A172 (cell line): ENCODE measurements around the gene DDTL. TPM values are rescaled to one million over a fixed set of nuclear protein-coding genes. Genes with fewer than 3 reads are reported as not detected.

Experiments
- DNase-seq: peaks from one replicate; pipeline ENCODE4 v3.0.0-alpha.2; 2015; ENCODE audit warnings: low spot score
- total RNA-seq: library from RNA; depleted of rRNA; stranded (reverse); fragments of >200 nt; shearing (Covaris generic); gene quantifications from 2 replicates; pipeline ENCODE4 v1.2.3, GENCODE V29; 2014; rRNA removed

DDTL gene
- total RNA-seq, 1 experiment from 2014 or later, result 1.2 TPM

DNA sequence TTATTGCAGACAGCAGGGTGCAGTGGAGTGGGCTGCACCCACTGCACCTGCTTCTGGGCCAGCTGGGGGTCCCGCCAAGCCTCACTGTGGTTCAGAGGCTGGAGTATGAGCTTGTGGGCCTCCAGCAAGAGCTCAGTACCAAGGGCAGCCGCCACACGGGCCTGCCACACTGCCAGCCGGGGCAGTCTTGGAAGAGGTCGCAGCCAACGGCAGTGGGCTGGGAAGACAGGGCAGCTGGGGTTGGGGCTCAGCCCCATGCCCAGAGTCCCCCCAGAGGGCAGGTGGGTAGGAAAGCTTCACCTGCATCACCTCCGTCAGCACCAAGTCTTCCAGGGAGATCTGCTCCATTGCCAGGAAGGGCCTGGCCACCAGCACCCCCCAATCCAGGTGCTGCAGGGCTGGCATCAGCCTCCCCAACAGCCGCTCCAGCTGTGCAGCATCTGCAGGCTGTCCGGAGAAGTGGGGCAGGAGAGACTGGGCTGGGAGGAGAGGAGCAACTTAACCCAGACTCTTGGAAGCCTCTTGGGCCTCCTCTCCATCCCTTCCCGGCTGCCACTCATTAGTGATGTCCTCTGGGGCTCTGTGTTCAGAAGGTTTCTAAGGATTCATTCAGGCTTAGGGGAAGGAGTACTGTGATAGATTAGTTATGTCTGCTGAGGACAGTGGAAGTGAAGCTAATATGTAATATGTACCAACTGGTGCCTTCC lies 39.7 kb downstream of the DDTL start:
- no peak for DNase-seq

DNA sequence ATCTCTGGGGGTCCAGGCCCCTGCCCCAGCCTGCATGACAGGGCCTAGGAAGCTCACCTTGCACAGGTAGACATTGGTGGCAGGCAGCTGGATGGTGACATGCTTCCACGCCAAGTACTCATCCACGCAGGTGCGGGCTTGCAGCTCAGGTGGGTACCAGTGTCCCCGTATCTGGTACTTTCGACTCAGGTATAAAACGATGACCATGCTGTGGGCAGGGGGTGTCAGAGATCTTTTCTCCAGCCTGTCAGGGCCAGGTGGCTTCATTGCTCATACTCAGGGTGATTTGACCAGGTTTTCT lies 40.2 kb downstream of the DDTL start:
- no peak for DNase-seq

DNA sequence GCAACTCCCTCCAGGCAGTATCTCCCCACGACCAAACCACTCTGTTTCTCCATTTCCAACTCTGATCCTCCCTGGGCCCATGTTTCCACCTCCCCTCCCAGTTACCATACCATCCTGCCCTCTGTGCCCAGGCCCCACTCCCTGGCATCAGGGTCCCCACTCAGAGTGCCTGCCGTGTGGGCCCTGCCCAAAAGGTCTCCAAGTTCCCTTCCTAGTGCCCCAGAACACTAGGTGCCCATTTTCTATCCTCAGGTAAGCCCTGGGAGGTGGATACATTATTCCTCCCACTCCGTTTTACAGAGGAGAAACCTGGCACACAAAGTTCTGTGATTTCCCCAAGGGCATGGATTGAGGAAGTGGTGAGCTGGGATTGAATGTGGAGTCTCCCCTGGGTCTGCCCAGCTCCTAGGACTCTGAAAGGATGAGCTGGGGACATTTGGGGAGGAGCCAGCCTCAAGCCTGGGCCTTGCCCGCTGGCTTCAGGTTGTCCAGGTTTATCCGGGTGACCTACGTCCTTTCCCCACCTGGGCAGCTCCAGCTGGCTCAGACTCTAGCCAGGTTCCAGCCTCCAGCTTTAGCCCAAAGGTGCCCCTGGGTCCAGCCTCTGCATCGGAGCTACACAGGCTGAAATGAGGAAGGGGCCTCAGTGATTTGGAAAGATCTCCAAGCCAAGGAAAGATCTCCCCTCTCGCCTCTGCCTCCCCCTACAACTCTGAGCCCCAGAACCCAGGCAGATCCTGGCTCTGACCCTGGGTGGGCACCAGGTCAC lies 40.7 kb downstream of the DDTL start:
- no peak for DNase-seq

DNA sequence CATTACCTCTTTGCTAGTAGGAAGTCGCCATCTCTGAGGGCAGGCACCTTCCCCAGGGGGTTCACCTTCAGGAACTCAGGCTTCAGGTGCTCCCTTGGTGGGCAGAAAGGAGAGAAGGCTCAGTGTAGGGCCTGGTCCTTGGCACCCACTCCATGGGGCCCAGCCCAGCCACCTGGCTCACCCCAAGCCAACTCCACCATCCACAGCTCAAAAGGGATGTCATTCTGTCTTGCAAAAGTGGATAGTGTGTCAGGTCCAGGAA lies 41.3 kb downstream of the DDTL start:
- no peak for DNase-seq

DNA sequence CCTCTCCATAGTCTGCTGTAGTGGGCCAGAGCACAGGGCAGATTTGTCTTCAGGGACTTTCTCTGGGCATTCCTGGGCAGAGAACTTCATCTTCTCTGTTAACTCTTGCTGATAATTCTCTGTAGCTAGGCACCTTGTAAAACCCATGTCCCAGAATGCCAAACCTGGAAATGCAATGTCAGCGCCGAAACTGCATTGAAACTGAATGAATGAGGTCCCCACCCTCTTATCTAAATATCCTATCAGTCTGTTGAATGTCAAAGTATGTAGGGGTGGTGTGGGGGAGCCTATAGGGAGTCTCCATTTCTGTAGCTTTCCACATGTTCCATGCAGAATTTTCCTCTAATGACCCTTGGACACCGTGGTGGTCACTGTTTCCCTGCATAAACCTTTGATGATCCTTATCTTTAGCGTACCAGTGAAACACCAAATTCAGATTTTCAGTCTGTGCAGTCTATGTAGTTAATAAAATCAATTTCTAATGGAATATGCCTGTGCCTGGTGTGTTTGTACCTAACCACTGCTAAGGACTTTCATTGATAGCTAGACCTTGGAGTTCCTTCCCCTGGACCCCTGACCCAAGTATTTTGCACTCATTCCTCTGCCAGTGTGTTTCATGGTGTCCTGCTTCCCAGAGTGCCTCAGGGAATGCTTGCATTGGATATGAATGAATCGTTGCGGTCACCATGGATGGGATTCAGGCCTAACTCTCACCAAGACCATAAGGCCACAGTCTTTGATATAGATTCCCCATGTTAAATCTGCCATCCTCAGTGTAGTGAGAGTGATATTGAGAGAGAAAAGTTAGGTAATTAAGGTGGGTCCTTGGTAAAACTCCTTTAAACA lies 41.9 kb downstream of the DDTL start:
- no peak for DNase-seq

DNA sequence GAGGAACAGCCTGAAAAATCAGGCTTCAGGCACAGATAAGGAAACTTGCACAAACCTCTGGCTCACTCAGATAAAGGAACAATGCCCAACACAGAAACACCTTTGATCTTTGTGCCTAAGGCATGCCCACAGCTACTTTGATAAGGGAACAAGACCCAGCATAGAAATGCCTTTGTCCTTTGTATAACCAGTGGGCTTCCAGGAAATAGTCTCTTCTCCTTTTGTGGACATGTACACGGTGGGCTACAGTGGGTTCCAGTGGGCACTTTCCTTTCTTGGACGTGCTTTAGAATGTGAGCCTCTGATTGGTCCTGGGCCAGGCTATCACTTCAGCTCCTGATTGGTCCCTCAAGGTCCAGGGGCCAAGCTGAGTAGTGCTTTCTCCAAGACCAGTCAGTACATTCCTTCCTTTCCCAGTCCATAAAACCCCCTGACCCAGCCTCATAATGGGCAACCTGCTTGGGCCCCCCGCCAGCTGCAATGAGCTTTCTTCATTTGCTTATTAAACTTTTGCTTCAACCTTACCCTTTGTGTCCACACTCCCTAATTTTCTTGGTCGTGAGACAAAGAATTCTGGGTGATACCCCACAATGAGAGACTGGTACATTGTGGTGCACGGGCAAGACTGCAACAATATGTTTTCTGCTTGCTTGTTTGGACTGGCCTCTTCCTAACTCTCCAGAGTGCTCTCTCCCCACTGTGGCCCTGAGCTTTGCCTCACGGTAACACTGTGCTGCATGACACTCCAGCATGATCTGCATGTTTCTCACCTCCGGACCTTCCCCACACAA lies 42.7 kb downstream of the DDTL start:
- DNase-seq, result no peak

DNA sequence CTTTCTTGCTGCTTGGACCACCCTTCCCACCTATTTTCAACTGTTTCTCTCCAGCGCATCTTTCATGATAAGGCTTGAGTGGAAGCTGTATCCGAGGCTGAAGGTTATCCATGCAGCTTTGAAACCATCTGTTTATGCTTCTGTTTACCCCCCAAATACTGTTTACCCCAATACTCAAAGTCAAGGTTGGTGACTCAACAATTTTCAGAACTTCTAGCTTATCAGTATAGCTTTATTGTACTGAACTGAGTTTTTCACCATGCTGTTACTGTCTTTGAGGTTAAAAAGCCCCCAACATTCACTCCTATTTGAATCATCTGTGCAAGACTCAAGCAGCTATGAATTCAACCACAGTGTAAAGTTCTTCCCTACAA lies 43.3 kb downstream of the DDTL start:
- no peak for DNase-seq

DNA sequence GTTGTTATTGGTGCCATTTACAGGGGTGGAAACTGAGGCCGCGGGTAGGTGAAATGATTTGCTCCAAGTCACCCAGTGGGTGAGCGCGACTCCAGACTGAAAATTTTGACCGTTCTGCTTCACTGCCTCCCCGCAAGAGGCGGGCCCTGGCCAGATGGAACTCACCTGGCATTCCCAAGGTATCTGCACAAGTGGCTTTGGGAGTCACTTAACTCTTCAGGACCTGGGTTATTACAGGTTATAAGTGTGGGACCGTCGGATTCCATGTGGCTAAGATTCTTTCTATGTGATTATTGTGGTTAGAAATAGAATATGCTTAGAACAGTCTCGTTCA lies 45.0 kb downstream of the DDTL start:
- DNase-seq, result no peak

DNA sequence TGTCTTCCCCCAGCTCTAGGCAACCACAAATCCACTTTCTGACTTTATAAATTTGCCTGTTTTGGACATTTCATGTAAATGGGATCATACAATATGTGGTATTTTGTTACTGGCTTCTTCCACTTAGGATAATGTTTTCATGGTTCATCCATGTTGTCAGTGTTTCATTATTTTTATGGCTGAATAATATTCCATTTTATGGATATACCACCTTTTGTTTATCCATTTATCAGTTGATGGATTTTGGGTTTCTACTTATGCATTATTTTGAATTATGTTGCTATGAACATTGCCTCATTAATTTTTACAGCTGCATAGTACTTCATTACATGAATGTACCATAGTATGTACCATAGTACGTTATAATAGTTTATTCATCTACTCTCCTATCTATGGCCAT lies 49.5 kb downstream of the DDTL start:
- no peak for DNase-seq

DNA sequence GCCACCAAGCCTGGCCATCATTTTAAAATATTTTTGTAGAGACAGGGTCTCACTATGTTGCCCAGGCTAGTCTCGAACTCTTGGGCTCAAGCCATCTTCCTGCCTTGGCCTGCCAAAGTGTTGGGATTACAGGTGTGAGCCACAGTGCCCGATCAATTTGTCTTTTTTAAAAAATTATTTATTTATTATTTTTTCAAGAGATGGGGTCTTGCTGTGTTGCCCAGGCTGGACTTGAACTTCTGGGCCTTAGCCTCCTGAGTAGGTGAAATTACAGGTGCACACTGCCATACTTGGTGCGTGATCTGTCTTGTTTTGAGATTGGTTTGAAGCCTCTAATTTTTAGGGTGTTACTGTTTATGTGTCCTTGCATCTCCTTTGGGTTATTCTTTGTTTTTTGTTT lies 54.6 kb downstream of the DDTL start:
- DNase-seq, result no peak

Other genes with a start within 250 kb of the DDTL start
- gene ZNF70, start 215.8 kb upstream of the DDTL start, total RNA-seq, result 1.7 TPM in 2 replicates
- not detected in 2 replicates for gene VPREB3, start 212.5 kb upstream of the DDTL start, total RNA-seq
- gene C22orf15, start 203.9 kb upstream of the DDTL start, total RNA-seq, result 0.26 and 0.40 TPM in 2 replicates
- 2.6 and 17.3 TPM in 2 replicates for gene CHCHD10, start 198.9 kb upstream of the DDTL start, total RNA-seq
- 8.2 and 10.3 TPM in 2 replicates for gene MMP11, start 194.0 kb upstream of the DDTL start, total RNA-seq
- gene SMARCB1, start 179.9 kb upstream of the DDTL start, total RNA-seq, result 69.1 and 168 TPM in 2 replicates
- gene DERL3, start 127.9 kb upstream of the DDTL start, total RNA-seq, result 0.79 and 1.7 TPM in 2 replicates
- gene SLC2A11, start 109.0 kb upstream of the DDTL start, total RNA-seq, result 6.8 and 8.2 TPM in 2 replicates
- 136 and 143 TPM in 2 replicates for gene MIF, start 72.5 kb upstream of the DDTL start, total RNA-seq
- gene GSTT2B, start 5.7 kb upstream of the DDTL start, total RNA-seq, result 6.3 and 7.5 TPM in 2 replicates
- 78.7 and 124 TPM in 2 replicates for gene DDT, start 7.6 kb downstream of the DDTL start, total RNA-seq
- not detected in 2 replicates for gene GSTT2, start 13.2 kb downstream of the DDTL start, total RNA-seq
- gene GSTT4, start 38.6 kb downstream of the DDTL start, total RNA-seq, result not detected in 2 replicates
- gene CABIN1, start 44.4 kb downstream of the DDTL start, total RNA-seq, result 11.3 and 11.5 TPM in 2 replicates
- gene SUSD2, start 214.6 kb downstream of the DDTL start, total RNA-seq, result 1.1 and 2.6 TPM in 2 replicates